ENCODE measurements around the gene VAV2. TPM values are rescaled to one million over a fixed set of nuclear protein-coding genes. Genes with fewer than 3 reads are reported as not detected.

Gene VAV2
- total RNA-seq, 4 donors from 2014 or later = 10.3 to 20.1 (median 13.1) TPM

- TF ChIP-seq CTCF (IDR thresholded peaks at IDR 0.05) (no peak), EP300 (IDR thresholded peaks at IDR 0.05) (no peak), POLR2A (IDR thresholded peaks at IDR 0.05) (no peak)
- no peak overlapping the region for H3K4me3 ChIP-seq
- no peaks in the 10 kb centered on the region for H3K36me3 ChIP-seq
- H3K27ac ChIP-seq = no peak overlapping the region
- H3K9me3 ChIP-seq = peaks cover 0 to 8% (median 0%) of the 10 kb centered on the region in 4 donors
- H3K27me3 ChIP-seq = no peaks in the 10 kb centered on the region
- WGBS, 2 donors = 87 to 95% methylated on average over 13 to 17 of the region's 17 CpGs
- DNase-seq (ENCODE audit: low spot score in 2 of 2) = no peak
- peaks cover 0 to 28% (median 12%) of the 10 kb centered on the region in 4 donors for H3K4me1 ChIP-seq
These were observed 125.2 kb downstream of the VAV2 start for GRCh38 chr9:133866946-133867345.

- DNase-seq (ENCODE audit: low spot score in 2 of 2) = no peak
- 54 to 66% methylated on average over 16 of the region's 16 CpGs for WGBS, 2 donors
- H3K27me3 ChIP-seq = no peaks in the 10 kb centered on the region
- peaks cover 0 to 37% (median 12%) of the 10 kb centered on the region in 4 donors for H3K4me1 ChIP-seq
- TF ChIP-seq POLR2A (IDR thresholded peaks at IDR 0.05) (no peak), CTCF (IDR thresholded peaks at IDR 0.05) (no peak), EP300 (IDR thresholded peaks at IDR 0.05) (no peak)
- H3K9me3 ChIP-seq = peaks cover 0 to 8% (median 0%) of the 10 kb centered on the region in 4 donors
- no peak overlapping the region for H3K4me3 ChIP-seq
- H3K36me3 ChIP-seq = peaks cover 0 to 10% (median 0%) of the 10 kb centered on the region in 3 donors
- H3K27ac ChIP-seq = peak overlapping the region in 2 of 4 donors; percentile 72 to 80
These were observed 128.1 kb downstream of the VAV2 start for GRCh38 chr9:133864011-133864410.

- Histone ChIP-seq H3K27me3 (no peaks in the 10 kb centered on the region), H3K27ac (peak overlapping the region in 3 of 4 donors; percentile 62 to 80 (median 72)), H3K9me3 (peaks cover 0 to 8% (median 0%) of the 10 kb centered on the region in 4 donors), H3K4me1 (peaks cover 0 to 37% (median 12%) of the 10 kb centered on the region in 4 donors), H3K36me3 (peaks cover 0 to 13% (median 0%) of the 10 kb centered on the region in 3 donors), H3K4me3 (peak overlapping the region in 3 of 4 donors; percentile 11 to 36 (median 22))
- DNase-seq (ENCODE audit: low spot score in 2 of 2) = no peak
- no peak for TF ChIP-seq EP300 (IDR thresholded peaks at IDR 0.05)
- TF ChIP-seq CTCF (IDR thresholded peaks at IDR 0.05) = no peak
- no peak for TF ChIP-seq POLR2A (IDR thresholded peaks at IDR 0.05)
- WGBS, 2 donors = 76 to 77% methylated on average over 18 to 19 of the region's 19 CpGs
These were observed 128.9 kb downstream of the VAV2 start for GRCh38 chr9:133863257-133863592.

- TF ChIP-seq EP300 (IDR thresholded peaks at IDR 0.05) = peak in 1 of 2 donors; percentile 73
- TF ChIP-seq CTCF (IDR thresholded peaks at IDR 0.05) = no peak
- no peak for TF ChIP-seq POLR2A (IDR thresholded peaks at IDR 0.05)
- H3K4me1 ChIP-seq = peaks cover 0 to 37% (median 12%) of the 10 kb centered on the region in 4 donors
- WGBS, 2 donors = 40 to 43% methylated on average over 22 to 27 of the region's 28 CpGs
- peaks cover 0 to 13% (median 0%) of the 10 kb centered on the region in 3 donors for H3K36me3 ChIP-seq
- DNase-seq (ENCODE audit: low spot score in 2 of 2) = peak; percentile 31 to 33
- H3K4me3 ChIP-seq = peak overlapping the region in 3 of 4 donors; percentile 22 to 36 (median 22)
- peak overlapping the region in 3 of 4 donors; percentile 62 to 80 (median 72) for H3K27ac ChIP-seq
- H3K27me3 ChIP-seq = no peaks in the 10 kb centered on the region
- H3K9me3 ChIP-seq = peaks cover 0 to 8% (median 0%) of the 10 kb centered on the region in 4 donors
These were observed 129.4 kb downstream of the VAV2 start for GRCh38 chr9:133862585-133863256.

- peak overlapping the region in 2 of 4 donors; percentile 72 to 80 for H3K27ac ChIP-seq
- H3K9me3 ChIP-seq = peaks cover 0 to 8% (median 0%) of the 10 kb centered on the region in 4 donors
- peaks cover 0 to 37% (median 12%) of the 10 kb centered on the region in 4 donors for H3K4me1 ChIP-seq
- 88 to 100% methylated on average over 3 to 4 of the region's 5 CpGs for WGBS, 2 donors
- H3K4me3 ChIP-seq = no peak overlapping the region
- H3K27me3 ChIP-seq = no peaks in the 10 kb centered on the region
- peaks cover 0 to 13% (median 0%) of the 10 kb centered on the region in 3 donors for H3K36me3 ChIP-seq
- no peak for DNase-seq (ENCODE audit: low spot score in 2 of 2)
- TF ChIP-seq POLR2A (IDR thresholded peaks at IDR 0.05) (no peak), CTCF (IDR thresholded peaks at IDR 0.05) (no peak), EP300 (IDR thresholded peaks at IDR 0.05) (no peak)
These were observed 130.4 kb downstream of the VAV2 start for GRCh38 chr9:133861692-133862091.

Data from tibial nerve (tissue), 4 donors.